IPS DF 19.7 (cell line): ENCODE results near the gene PPARGC1A.

ENCODE experiments used
- DNase-seq: peaks from one replicate; pipeline ENCODE4 v3.0.0-alpha.2; 2013; ENCODE audit warnings: low read depth, low spot score

The PPARGC1A gene

GRCh38 chr4:23844961-23845360 is 44.9 kb downstream of the PPARGC1A start:
- DNase-seq: no peak

GRCh38 chr4:23839279-23839678 is 50.6 kb downstream of the PPARGC1A start:
- DNase-seq: no peak

- no peak for DNase-seq
Observed at GRCh38 chr4:23838607-23839006, 51.2 kb downstream of the PPARGC1A start.

- no peak for DNase-seq
Observed at GRCh38 chr4:23838131-23838530, 51.7 kb downstream of the PPARGC1A start.

GRCh38 chr4:23837371-23837770 is 52.5 kb downstream of the PPARGC1A start:
- DNase-seq: no peak

GRCh38 chr4:23835774-23836478 is 53.9 kb downstream of the PPARGC1A start:
- DNase-seq: no peak

- no peak for DNase-seq
Observed at GRCh38 chr4:23828779-23829178, 61.1 kb downstream of the PPARGC1A start.

GRCh38 chr4:23828020-23828715 is 61.7 kb downstream of the PPARGC1A start:
- no peak for DNase-seq

- DNase-seq: no peak
Observed at GRCh38 chr4:23822181-23822580, 67.7 kb downstream of the PPARGC1A start.

GRCh38 chr4:23819041-23819511 is 70.8 kb downstream of the PPARGC1A start:
- DNase-seq: no peak

GRCh38 chr4:23818097-23818885 is 71.6 kb downstream of the PPARGC1A start:
- no peak for DNase-seq

- no peak for DNase-seq
Observed at GRCh38 chr4:23814996-23815660, 74.7 kb downstream of the PPARGC1A start.

GRCh38 chr4:23814587-23814986 is 75.3 kb downstream of the PPARGC1A start:
- no peak for DNase-seq

GRCh38 chr4:23811161-23811560 is 78.7 kb downstream of the PPARGC1A start:
- no peak for DNase-seq

GRCh38 chr4:23805450-23805851 is 84.4 kb downstream of the PPARGC1A start:
- no peak for DNase-seq

GRCh38 chr4:23789762-23790161 is 100.1 kb downstream of the PPARGC1A start:
- DNase-seq: no peak

GRCh38 chr4:23788460-23788859 is 101.4 kb downstream of the PPARGC1A start:
- DNase-seq: no peak

- no peak for DNase-seq
Observed at GRCh38 chr4:23788027-23788426, 101.8 kb downstream of the PPARGC1A start.

- no peak for DNase-seq
Observed at GRCh38 chr4:23782778-23783437, 106.9 kb downstream of the PPARGC1A start.

- no peak for DNase-seq
Observed at GRCh38 chr4:23779839-23780238, 110.0 kb downstream of the PPARGC1A start.

GRCh38 chr4:23779422-23779821 is 110.4 kb downstream of the PPARGC1A start:
- DNase-seq: no peak
